GM04503 (cell line): ENCODE data around the gene RBM19.
A peak's percentile ranks its signal among the peaks of the same experiment; 100 is the strongest.

ENCODE experiments used
- DNase-seq: peaks from one replicate; pipeline ENCODE4 v3.0.0-alpha.2; 2012; ENCODE audit warnings: low read depth

Gene RBM19

GRCh38 chr12:113958108-113958507, 8.0 kb downstream of the RBM19 start:
- no peak for DNase-seq

GRCh38 chr12:113957627-113958026, 8.5 kb downstream of the RBM19 start:
- DNase-seq: no peak

- no peak for DNase-seq
These were observed 10.8 kb downstream of the RBM19 start for GRCh38 chr12:113955109-113955970.

- no peak for DNase-seq
These were observed 11.6 kb downstream of the RBM19 start for GRCh38 chr12:113954547-113954946.

GRCh38 chr12:113950873-113951272, 15.3 kb downstream of the RBM19 start:
- DNase-seq: no peak

GRCh38 chr12:113949321-113950305, 16.5 kb downstream of the RBM19 start:
- DNase-seq: no peak

GRCh38 chr12:113948151-113948914, 17.8 kb downstream of the RBM19 start:
- no peak for DNase-seq

GRCh38 chr12:113946175-113946574, 19.9 kb downstream of the RBM19 start:
- DNase-seq: no peak

- no peak for DNase-seq
These were observed 20.7 kb downstream of the RBM19 start for GRCh38 chr12:113945174-113946173.

GRCh38 chr12:113942209-113942608, 23.9 kb downstream of the RBM19 start:
- DNase-seq: no peak

GRCh38 chr12:113941208-113941486, 25.0 kb downstream of the RBM19 start:
- no peak for DNase-seq

- no peak for DNase-seq
These were observed 25.5 kb downstream of the RBM19 start for GRCh38 chr12:113940357-113941207.

GRCh38 chr12:113939867-113940266, 26.3 kb downstream of the RBM19 start:
- no peak for DNase-seq

GRCh38 chr12:113938471-113938870, 27.7 kb downstream of the RBM19 start:
- DNase-seq: no peak

- no peak for DNase-seq
These were observed 29.7 kb downstream of the RBM19 start for GRCh38 chr12:113936460-113936859.

GRCh38 chr12:113935459-113935858, 30.7 kb downstream of the RBM19 start:
- DNase-seq: no peak

GRCh38 chr12:113934946-113935345, 31.2 kb downstream of the RBM19 start:
- no peak for DNase-seq

- no peak for DNase-seq
These were observed 31.9 kb downstream of the RBM19 start for GRCh38 chr12:113934060-113934814.

- DNase-seq: peak; percentile 30
These were observed 32.8 kb downstream of the RBM19 start for GRCh38 chr12:113933201-113933786.
